ENCODE measurements around the gene JHY. TPM values are rescaled to one million over a fixed set of nuclear protein-coding genes. Genes with fewer than 3 reads are reported as not detected.

Gene JHY
- total RNA-seq, 1 experiment from 2014 or later: 0.79 TPM

- Mint-ChIP-seq H3K27ac (no peak overlapping the region), H3K36me3 (ENCODE audit: insufficient read depth in 1 of 3, low read depth in 3 of 3) (no peaks in the 10 kb centered on the region), H3K4me1 (peaks cover 12 to 13% of the 10 kb centered on the region in 2 experiments), H3K4me3 (no peak overlapping the region), H3K9me3 (no peaks in the 10 kb centered on the region), H3K27me3 (ENCODE audit: low read depth) (peaks cover 10% of the 10 kb centered on the region; the same call in 1 of the 2 replicates)
- H3K9me3 ChIP-seq (ENCODE audit: control insufficient read depth, low read depth, low read length): no peaks in the 10 kb centered on the region
- TF ChIP-seq CTCF (conservative IDR thresholded peaks at IDR 0.05): no peak
- H3K79me2 ChIP-seq (ENCODE audit: insufficient read depth, low read length): no peaks in the 10 kb centered on the region
- no peak overlapping the region for H2BK12ac ChIP-seq (ENCODE audit: insufficient read length, low read depth, low read length)
- H3K23me2 ChIP-seq (ENCODE audit: insufficient read length, low read depth, low read length, poor library complexity, severe bottlenecking): no peaks in the 10 kb centered on the region
- no peak overlapping the region for H4K8ac ChIP-seq (replicated peaks; ENCODE audit: insufficient read length, low read depth, low read length)
- H3K14ac ChIP-seq (ENCODE audit: insufficient read depth, low read length): no peak overlapping the region
- H3K9ac ChIP-seq (ENCODE audit: extremely low read depth, insufficient read length, low read length): no peak overlapping the region
- H2AFZ ChIP-seq (ENCODE audit: low read length): no peak overlapping the region
- no peak overlapping the region for H3K23ac ChIP-seq (ENCODE audit: insufficient read length, low read depth, low read length)
- no peaks in the 10 kb centered on the region for H3K27me3 ChIP-seq (ENCODE audit: insufficient read depth, low read length)
- H3K27ac ChIP-seq (ENCODE audit: insufficient read length, low read depth, low read length): no peak overlapping the region
- DNase-seq: no peak
- no peak overlapping the region for H4K5ac ChIP-seq (ENCODE audit: insufficient read length, low read depth, low read length)
- no peaks in the 10 kb centered on the region for H3K4me1 ChIP-seq (ENCODE audit: insufficient read depth, low read length)
- H2BK20ac ChIP-seq (ENCODE audit: low read depth, low read length, poor library complexity, severe bottlenecking): no peak overlapping the region
- no peak overlapping the region for H3T11ph ChIP-seq (ENCODE audit: low read length)
- H4K20me1 ChIP-seq (ENCODE audit: control insufficient read depth, insufficient read depth, insufficient read length): no peaks in the 10 kb centered on the region
- no peak overlapping the region for H3K4me2 ChIP-seq (ENCODE audit: insufficient read depth, insufficient read length, low read length)
- H2BK120ac ChIP-seq (ENCODE audit: low read depth, low read length, poor library complexity, severe bottlenecking): no peak overlapping the region
- H2BK5ac ChIP-seq (ENCODE audit: insufficient read length, low read length): no peak overlapping the region
- no peak overlapping the region for H4K91ac ChIP-seq (ENCODE audit: insufficient read length, low read depth, low read length)
- H2BK15ac ChIP-seq (ENCODE audit: low read depth, low read length): no peak overlapping the region
- no peak overlapping the region for H3K56ac ChIP-seq (ENCODE audit: insufficient read length, low read depth, low read length)
- H2AK5ac ChIP-seq (ENCODE audit: insufficient read length, low read length): no peak overlapping the region
- H3K4ac ChIP-seq (ENCODE audit: low read depth, low read length): no peak overlapping the region
- no peaks in the 10 kb centered on the region for H3K79me1 ChIP-seq (ENCODE audit: insufficient read depth, low read depth, low read length, poor library complexity, severe bottlenecking)
- no peak overlapping the region for H3K18ac ChIP-seq (ENCODE audit: insufficient read length, low read depth, low read length)
- WGBS (ENCODE audit: extremely low coverage, insufficient read length, low lambda C conversion rate): no CpG with 5 or more reads among the region's 2 CpGs
Observed at GRCh38 chr11:122923302-122923701, 40.7 kb downstream of the JHY start.
